ENCODE measurements around the gene ATL1. TPM values are rescaled to one million over a fixed set of nuclear protein-coding genes. Genes with fewer than 3 reads are reported as not detected.
"Not testable (repeated sequence)": the region's sequence is repeated elsewhere in the genome, so short reads cannot be mapped to it uniquely, and the experiment has no call there.

The ATL1 gene
- total and polyA plus RNA-seq, 2 of the 13 experiments (the other 11 are each of a cell fraction or from before 2014, with no cell fraction given), result 0.60 to 0.65 TPM

- in situ Hi-C loops (cut with HindIII; ENCODE audit: extremely low pct_ligation_motif_present, low pct_unique_long_range_greater_than_20kb), result no loop called here
- ATAC-seq (no peak), DNase-seq (ENCODE audit: low spot score) (no peak), FAIRE-seq (no peak)
- Histone ChIP-seq H2AFZ (ENCODE audit: low read length) (no peak overlapping the region), H3K9me3 (ENCODE audit: low read length) (no peaks in the 10 kb centered on the region), H3K27ac (ENCODE audit: extremely low read length, insufficient read depth, low read length) (no peak overlapping the region), H3K4me3 (replicated peaks in 1 of 3; ENCODE audit: insufficient read depth in 1 of 3, low read depth in 2 of 3, low read length in 3 of 3) (no peak overlapping the region), H3K79me2 (ENCODE audit: insufficient read depth, low read length) (no peaks in the 10 kb centered on the region), H3K9ac (ENCODE audit: insufficient read depth, low read depth, low read length) (no peak overlapping the region), H3K27me3 (ENCODE audit: control insufficient read depth in 1 of 2, insufficient read depth in 2 of 2, low read length in 2 of 2) (no peaks in the 10 kb centered on the region), H3K4me1 (ENCODE audit: insufficient read depth, low read length) (no peaks in the 10 kb centered on the region), H4K20me1 (ENCODE audit: insufficient read depth, low read length) (no peaks in the 10 kb centered on the region), H3K36me3 (replicated peaks in 1 of 2; ENCODE audit: control insufficient read depth in 1 of 2, insufficient read depth in 2 of 2, low read length in 2 of 2) (no peaks in the 10 kb centered on the region), H3K4me2 (ENCODE audit: low read depth, low read length) (no peak overlapping the region)
- CTCF ChIA-PET (ENCODE audit: low intra/inter-chr PET ratio, low total read pairs), result no interaction called here
- WGBS (ENCODE audit: low lambda C conversion rate), result 78% methylated on average over 3 of the region's 3 CpGs
- no TSS peak for BruUV-seq (replicated peaks)
- intact Hi-C loops (cut with micrococcal nuclease; ENCODE audit: unreplicated experiment), result no loop called here
- POLR2A ChIA-PET, result no interaction called here
- TF ChIP-seq CREB3 (CRISPR knock-in tag; IDR thresholded peaks at IDR 0.05) (no peak), ZNF816 (CRISPR knock-in tag; IDR thresholded peaks at IDR 0.05; ENCODE audit: borderline replicate concordance) (no peak), NCOA1 (CRISPR knock-in tag; IDR thresholded peaks at IDR 0.05) (no peak), PCBP2 (optimal IDR thresholded peaks at IDR 0.05; ENCODE audit: low read depth, low read length, poor library complexity, severe bottlenecking) (no peak), ZBTB8A (CRISPR knock-in tag; IDR thresholded peaks at IDR 0.05; ENCODE audit: borderline replicate concordance, low read depth) (no peak), NPAS2 (CRISPR knock-in tag; IDR thresholded peaks at IDR 0.05; ENCODE audit: borderline replicate concordance) (no peak), ARNT2 (CRISPR knock-in tag; IDR thresholded peaks at IDR 0.05; ENCODE audit: low read depth) (no peak), ZNF451 (CRISPR knock-in tag; IDR thresholded peaks at IDR 0.05) (no peak), STAT5B (CRISPR knock-in tag; IDR thresholded peaks at IDR 0.05) (no peak), HOXD1 (CRISPR knock-in tag; IDR thresholded peaks at IDR 0.05) (no peak), CCAR2 (optimal IDR thresholded peaks at IDR 0.05; ENCODE audit: low read depth, low read length) (no peak), ZNF264 (CRISPR knock-in tag; IDR thresholded peaks at IDR 0.05) (no peak), ZBTB1 (CRISPR knock-in tag; IDR thresholded peaks at IDR 0.05; ENCODE audit: borderline replicate concordance) (no peak), ZNF160 (CRISPR knock-in tag; IDR thresholded peaks at IDR 0.05) (no peak)
- TF ChIP-seq, protein P1, sequence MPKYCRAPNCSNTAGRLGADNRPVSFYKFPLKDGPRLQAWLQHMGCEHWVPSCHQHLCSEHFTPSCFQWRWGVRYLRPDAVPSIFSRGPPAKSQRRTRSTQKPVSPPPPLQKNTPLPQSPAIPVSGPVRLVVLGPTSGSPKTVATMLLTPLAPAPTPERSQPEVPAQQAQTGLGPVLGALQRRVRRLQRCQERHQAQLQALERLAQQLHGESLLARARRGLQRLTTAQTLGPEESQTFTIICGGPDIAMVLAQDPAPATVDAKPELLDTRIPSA (CRISPR knock-in tag; IDR thresholded peaks at IDR 0.05; ENCODE audit: borderline replicate concordance), result no peak
- TF ChIP-seq, protein P2, sequence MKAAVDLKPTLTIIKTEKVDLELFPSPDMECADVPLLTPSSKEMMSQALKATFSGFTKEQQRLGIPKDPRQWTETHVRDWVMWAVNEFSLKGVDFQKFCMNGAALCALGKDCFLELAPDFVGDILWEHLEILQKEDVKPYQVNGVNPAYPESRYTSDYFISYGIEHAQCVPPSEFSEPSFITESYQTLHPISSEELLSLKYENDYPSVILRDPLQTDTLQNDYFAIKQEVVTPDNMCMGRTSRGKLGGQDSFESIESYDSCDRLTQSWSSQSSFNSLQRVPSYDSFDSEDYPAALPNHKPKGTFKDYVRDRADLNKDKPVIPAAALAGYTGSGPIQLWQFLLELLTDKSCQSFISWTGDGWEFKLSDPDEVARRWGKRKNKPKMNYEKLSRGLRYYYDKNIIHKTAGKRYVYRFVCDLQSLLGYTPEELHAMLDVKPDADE (CRISPR knock-in tag; IDR thresholded peaks at IDR 0.05), result no peak
Observed at GRCh38 chr14:50551877-50552276, 8.1 kb upstream of the ATL1 start.

DNA sequence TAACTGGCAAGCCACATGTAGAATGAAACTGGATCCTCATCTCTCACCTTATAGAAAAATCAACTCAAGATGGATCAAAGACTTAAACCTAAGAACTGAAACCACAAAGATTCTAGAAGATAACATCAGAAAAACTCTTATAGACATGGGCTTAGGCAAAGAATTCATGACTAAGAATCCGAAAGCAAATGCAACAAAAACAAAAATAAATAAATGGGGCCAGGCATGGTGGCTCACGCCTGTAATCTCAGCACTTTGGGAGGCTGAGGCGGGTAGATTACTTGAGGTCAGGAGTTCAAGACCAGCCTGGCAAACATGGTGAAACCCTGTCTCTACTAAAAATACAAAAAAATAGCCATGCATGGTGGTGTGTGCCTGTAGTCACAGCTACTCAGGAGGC is 7.1 kb upstream of the ATL1 start:
- not testable (repeated sequence) for ATAC-seq

More for the DNA sequence above, 7.1 kb upstream of the ATL1 start:
- H3K4me1 ChIP-seq (ENCODE audit: insufficient read depth, low read length); H3K4me2 ChIP-seq (ENCODE audit: low read depth, low read length); in situ Hi-C loops (cut with HindIII; ENCODE audit: extremely low pct_ligation_motif_present, low pct_unique_long_range_greater_than_20kb); H3K79me2 ChIP-seq (ENCODE audit: insufficient read depth, low read length); DNase-seq (ENCODE audit: low spot score); H3K4me3 ChIP-seq (replicated peaks in 1 of 3; ENCODE audit: insufficient read depth in 1 of 3, low read depth in 2 of 3, low read length in 3 of 3); BruUV-seq (replicated peaks); H3K9me3 ChIP-seq (ENCODE audit: low read length); H3K9ac ChIP-seq (ENCODE audit: insufficient read depth, low read depth, low read length); H3K36me3 ChIP-seq (replicated peaks in 1 of 2; ENCODE audit: control insufficient read depth in 1 of 2, insufficient read depth in 2 of 2, low read length in 2 of 2); H3K27ac ChIP-seq (ENCODE audit: extremely low read length, insufficient read depth, low read length); CTCF ChIA-PET (ENCODE audit: low intra/inter-chr PET ratio, low total read pairs); FAIRE-seq; H2AFZ ChIP-seq (ENCODE audit: low read length); intact Hi-C loops (cut with micrococcal nuclease; ENCODE audit: unreplicated experiment); H4K20me1 ChIP-seq (ENCODE audit: insufficient read depth, low read length); H3K27me3 ChIP-seq (ENCODE audit: control insufficient read depth in 1 of 2, insufficient read depth in 2 of 2, low read length in 2 of 2); POLR2A ChIA-PET: not testable (repeated sequence)
- 39% methylated on average over 3 of the region's 3 CpGs for WGBS (ENCODE audit: low lambda C conversion rate)

All from HepG2 (cell line).